GM15510 (cell line): ENCODE measurements around the gene EXOC6B.

Source experiments
- POLR2A ChIP-seq: IDR thresholded peaks from 3 replicates; pipeline ENCODE4 v1.6.1; 2011; ENCODE audit warnings: borderline replicate concordance; ENCODE audit not compliant: insufficient read length; ENCODE audit errors: extremely low read depth

The EXOC6B gene

GRCh38 chr2:72496479-72496878 lies 329.4 kb downstream of the EXOC6B start:
- TF ChIP-seq POLR2A: no peak

DNA sequence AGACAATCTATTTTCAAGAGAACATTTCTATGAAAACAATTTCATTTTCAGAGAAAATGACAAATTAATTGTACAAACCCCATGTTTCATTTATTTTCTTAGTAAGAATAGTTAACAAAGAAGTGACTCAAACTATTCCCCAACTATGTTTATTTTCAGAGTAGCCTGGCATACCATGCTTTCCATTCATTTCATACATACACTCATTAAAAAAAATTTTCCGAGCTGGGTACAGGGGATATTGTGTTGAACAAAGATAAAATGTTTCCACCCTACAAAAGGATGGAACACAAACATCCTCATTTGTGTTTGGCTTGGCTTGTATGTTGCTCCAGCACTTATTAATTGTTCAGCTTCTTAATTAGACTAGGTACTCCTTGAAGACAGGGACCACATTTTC lies 331.4 kb downstream of the EXOC6B start:
- TF ChIP-seq POLR2A: no peak

DNA sequence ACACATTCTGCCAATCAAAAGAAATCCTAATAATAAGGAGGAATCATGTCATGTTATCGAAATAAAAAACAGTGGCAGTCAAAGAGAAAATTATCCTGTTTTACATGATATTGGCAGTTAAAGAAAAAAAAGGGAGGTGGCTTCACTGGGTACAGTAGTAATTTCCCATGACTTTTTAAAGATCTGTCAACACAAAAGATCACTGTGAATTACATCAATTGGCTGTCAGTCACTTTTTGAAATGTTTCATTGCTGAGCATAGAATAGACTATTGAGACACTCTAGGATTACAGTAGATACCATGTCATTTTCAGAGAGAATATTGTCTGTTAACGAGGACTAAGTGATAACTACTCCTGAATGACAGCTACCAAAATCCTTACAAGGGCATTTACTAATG lies 342.5 kb downstream of the EXOC6B start:
- no peak for TF ChIP-seq POLR2A

DNA sequence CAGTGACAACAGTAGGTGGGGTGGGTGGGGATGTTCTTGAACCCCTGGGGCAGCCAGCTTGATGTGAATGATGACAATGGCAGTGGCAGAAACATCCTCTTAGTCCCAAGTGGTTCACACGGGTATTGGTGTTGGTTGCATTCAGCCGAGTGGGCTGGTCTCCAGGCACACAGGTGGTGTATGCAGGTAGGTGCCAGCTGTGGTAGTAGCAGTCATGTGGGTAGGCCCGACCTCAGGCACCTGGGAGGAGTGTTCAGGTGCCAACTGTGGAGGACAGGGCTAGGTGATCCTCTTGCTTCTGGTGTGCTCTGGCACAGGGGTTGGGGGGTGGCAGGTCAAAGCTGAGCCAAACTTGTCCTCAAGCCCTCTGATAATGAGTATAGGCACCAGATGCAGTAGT lies 350.6 kb downstream of the EXOC6B start:
- no peak for TF ChIP-seq POLR2A

DNA sequence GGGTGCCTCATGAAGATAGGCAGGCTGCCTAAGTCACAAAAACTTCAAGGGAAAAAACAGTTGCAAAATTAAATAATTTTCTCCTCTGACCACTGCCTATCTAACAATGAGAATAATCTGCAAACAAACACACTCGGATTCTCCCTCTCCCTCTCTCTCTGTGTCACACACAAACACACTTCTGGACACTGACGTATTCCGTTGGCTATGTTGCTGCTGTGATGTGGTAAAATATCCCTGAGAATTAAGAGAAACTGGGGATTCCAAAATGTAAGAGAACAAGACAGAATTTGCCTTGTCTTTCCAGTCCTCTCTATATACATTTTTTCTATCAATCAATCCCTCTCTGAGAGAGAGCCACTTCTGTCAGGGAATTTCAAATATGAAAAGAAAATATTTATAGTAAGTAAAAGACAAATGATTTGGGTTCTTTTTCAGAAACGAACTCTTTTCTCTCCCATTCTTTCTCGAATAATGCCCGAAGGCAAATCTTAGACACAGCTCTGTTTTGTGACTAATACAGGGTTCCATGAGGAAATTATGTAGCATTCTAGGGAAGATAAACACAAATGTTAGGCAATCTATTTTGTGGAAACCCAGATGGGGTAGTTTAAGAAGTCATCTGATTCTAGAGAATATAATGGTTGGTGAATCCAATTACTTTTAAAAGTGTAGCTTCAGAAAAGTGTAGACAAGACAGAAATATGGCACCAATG lies 367.9 kb downstream of the EXOC6B start:
- no peak for TF ChIP-seq POLR2A

DNA sequence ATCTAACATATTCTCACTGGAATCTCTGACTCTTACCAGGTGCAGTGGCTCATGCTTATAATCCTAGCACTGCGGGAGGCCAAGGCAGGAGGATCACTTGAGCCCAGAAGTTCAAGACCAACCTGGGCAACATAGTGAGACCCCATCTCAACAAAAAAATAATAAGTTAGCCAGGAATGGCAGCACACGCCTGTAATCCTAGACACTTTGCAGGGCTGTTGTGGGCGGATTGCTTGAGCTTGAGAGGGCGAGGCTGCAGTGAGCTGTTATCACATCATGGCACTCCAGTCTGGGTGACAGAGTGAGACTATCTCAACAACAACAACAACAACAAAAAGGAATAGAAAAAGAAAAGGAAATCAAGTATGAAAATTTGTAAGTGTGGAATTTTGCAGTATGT lies 371.6 kb downstream of the EXOC6B start:
- TF ChIP-seq POLR2A: no peak

DNA sequence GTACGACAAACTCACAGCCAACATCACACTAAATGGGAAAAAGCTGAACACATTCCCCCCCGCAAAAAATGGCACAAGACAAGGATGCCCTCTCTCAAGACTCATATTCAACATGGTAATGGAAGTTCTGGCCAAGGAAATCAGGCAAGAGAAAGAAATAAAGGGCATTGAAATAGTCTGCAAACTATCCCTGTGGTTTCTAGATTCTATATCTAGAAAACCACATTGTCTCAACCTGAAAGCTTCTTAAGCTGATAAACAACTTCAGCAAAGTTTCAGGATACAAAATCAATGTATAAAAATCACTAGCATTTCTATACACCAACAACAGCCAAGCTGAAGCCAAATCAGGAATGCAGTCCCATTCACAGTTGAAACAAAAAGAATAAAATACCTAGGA lies 383.6 kb downstream of the EXOC6B start:
- no peak for TF ChIP-seq POLR2A

- no peak for TF ChIP-seq POLR2A
Observed at GRCh38 chr2:72439892-72440291, 385.9 kb downstream of the EXOC6B start.

GRCh38 chr2:72438364-72438763 lies 387.5 kb downstream of the EXOC6B start:
- TF ChIP-seq POLR2A: no peak

- no peak for TF ChIP-seq POLR2A
Observed at GRCh38 chr2:72431737-72432136, 394.1 kb downstream of the EXOC6B start.

- no peak for TF ChIP-seq POLR2A
Observed at GRCh38 chr2:72427022-72427861, 398.6 kb downstream of the EXOC6B start.

DNA sequence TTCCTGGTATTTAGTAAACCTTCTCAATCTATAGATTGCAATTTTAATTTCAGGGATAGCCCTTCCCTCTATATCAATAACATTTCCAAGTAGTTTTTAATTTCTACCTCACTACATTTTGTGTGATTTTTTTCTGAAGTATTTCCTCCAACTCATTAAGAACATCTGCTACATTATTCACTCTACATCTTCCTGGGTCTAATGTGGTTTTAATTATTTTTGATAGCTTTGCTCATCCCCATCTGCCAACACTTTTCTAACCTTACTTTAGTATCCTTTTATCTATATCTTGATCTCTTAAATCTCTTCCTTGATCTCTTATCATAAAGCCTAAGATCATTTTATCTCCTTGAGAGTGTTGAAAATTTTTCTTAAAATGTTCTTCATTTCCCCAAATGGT lies 399.8 kb downstream of the EXOC6B start:
- no peak for TF ChIP-seq POLR2A

DNA sequence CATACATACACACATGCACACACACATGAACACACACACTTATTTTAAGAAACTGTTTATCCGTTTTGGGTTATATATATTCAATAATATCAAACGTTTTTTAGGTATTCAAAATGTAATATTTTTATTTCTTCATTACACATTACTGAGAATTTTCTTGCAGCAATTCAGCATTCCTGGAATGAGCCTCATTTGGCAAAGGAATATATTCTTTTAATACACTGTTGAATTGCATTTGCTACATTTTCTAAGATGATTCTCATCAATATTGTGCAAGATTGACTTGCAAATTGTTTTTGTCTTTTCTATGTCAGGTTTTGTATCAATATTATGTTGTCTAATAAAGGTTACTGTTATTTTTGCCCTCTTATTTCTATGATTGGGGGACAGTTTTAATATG lies 402.1 kb downstream of the EXOC6B start:
- TF ChIP-seq POLR2A: no peak

GRCh38 chr2:72415781-72416475 lies 409.9 kb downstream of the EXOC6B start:
- TF ChIP-seq POLR2A: no peak

- no peak for TF ChIP-seq POLR2A
Observed at GRCh38 chr2:72415241-72415661, 410.6 kb downstream of the EXOC6B start.
